Parathyroid adenoma (tissue), 2 donors: Measurements from ENCODE around the gene MAD1L1.

Experiments
- H2AFZ ChIP-seq: fragments of 300-600 bp; sonication (generic); one replicate; pipeline ENCODE4 v1.7.0; 2017; ENCODE audit warnings: antibody characterized with exemption, mild to moderate bottlenecking
- H3K27ac ChIP-seq: fragments of 300-600 bp; sonication (generic); one replicate; pipeline ENCODE4 v1.7.0; 2017
- H3K27me3 ChIP-seq: fragments of 300-600 bp; sonication (generic); one replicate; pipeline ENCODE4 v1.7.0; 2017; ENCODE audit warnings: low read length; ENCODE audit not compliant: control insufficient read depth, insufficient read depth
- H3K36me3 ChIP-seq: fragments of 300-600 bp; sonication (generic); one replicate; pipeline ENCODE4 v1.7.0; 2017; ENCODE audit warnings: low read length; ENCODE audit not compliant: control insufficient read depth, insufficient read depth
- H3K4me1 ChIP-seq: fragments of 300-600 bp; sonication (generic); one replicate; pipeline ENCODE4 v1.7.0; 2017; ENCODE audit warnings: control low read depth
- H3K4me2 ChIP-seq: fragments of 300-600 bp; sonication (generic); one replicate; pipeline ENCODE4 v1.7.0; 2017; ENCODE audit warnings: low read length
- H3K4me3 ChIP-seq: fragments of 300-600 bp; sonication (generic); one replicate; pipeline ENCODE4 v1.7.0; 2017; ENCODE audit warnings: low read depth, low read length
- H3K79me2 ChIP-seq: fragments of 300-600 bp; sonication (generic); one replicate; pipeline ENCODE4 v1.7.0; 2017; ENCODE audit warnings: control low read depth
- H3K9ac ChIP-seq: fragments of 300-600 bp; sonication (generic); one replicate; pipeline ENCODE4 v1.7.0; 2017; ENCODE audit warnings: mild to moderate bottlenecking
- H3K9me3 ChIP-seq: fragments of 300-600 bp; sonication (generic); one replicate; pipeline ENCODE4 v1.7.0; 2017; ENCODE audit warnings: low read length; ENCODE audit not compliant: control insufficient read depth
- CTCF ChIP-seq: fragments of 300-600 bp; sonication (generic); IDR thresholded peaks from one replicate; pipeline ENCODE4 v1.7.0; 2017; ENCODE audit warnings: antibody characterized with exemption, mild to moderate bottlenecking
- donor health status: primary hyperparathyroidism.

Gene MAD1L1

GRCh38 chr7:2154831-2155230, 77.9 kb downstream of the MAD1L1 start:
- Histone ChIP-seq H2AFZ (no peak overlapping the region), H3K27ac (no peak overlapping the region), H3K4me1 (no peaks in the 10 kb centered on the region), H3K4me3 (no peak overlapping the region), H3K9ac (no peak overlapping the region), H3K36me3 (no peaks in the 10 kb centered on the region), H3K79me2 (no peaks in the 10 kb centered on the region), H3K9me3 (no peaks in the 10 kb centered on the region), H3K4me2 (no peak overlapping the region), H3K27me3 (no peaks in the 10 kb centered on the region)
- no peak for TF ChIP-seq CTCF

- H3K4me1 ChIP-seq = no peaks in the 10 kb centered on the region
- no peak overlapping the region for H2AFZ ChIP-seq
- H3K4me2 ChIP-seq = no peak overlapping the region
- no peak overlapping the region for H3K27ac ChIP-seq
- no peak overlapping the region for H3K9ac ChIP-seq
- no peaks in the 10 kb centered on the region for H3K27me3 ChIP-seq
- H3K79me2 ChIP-seq = no peaks in the 10 kb centered on the region
- H3K36me3 ChIP-seq = no peaks in the 10 kb centered on the region
- TF ChIP-seq CTCF = no peak
- no peaks in the 10 kb centered on the region for H3K9me3 ChIP-seq
- H3K4me3 ChIP-seq = no peak overlapping the region
Measured at GRCh38 chr7:2154121-2154520, 78.6 kb downstream of the MAD1L1 start.

- Histone ChIP-seq H3K36me3 (no peaks in the 10 kb centered on the region), H3K4me3 (no peak overlapping the region), H3K27ac (no peak overlapping the region), H2AFZ (no peak overlapping the region), H3K27me3 (no peaks in the 10 kb centered on the region), H3K9me3 (no peaks in the 10 kb centered on the region), H3K9ac (no peak overlapping the region), H3K79me2 (no peaks in the 10 kb centered on the region), H3K4me1 (no peaks in the 10 kb centered on the region), H3K4me2 (no peak overlapping the region)
- TF ChIP-seq CTCF = no peak
Measured at GRCh38 chr7:2152646-2153045, 80.1 kb downstream of the MAD1L1 start.

GRCh38 chr7:2151801-2152612, 80.7 kb downstream of the MAD1L1 start:
- TF ChIP-seq CTCF = no peak

GRCh38 chr7:2151237-2151636, 81.5 kb downstream of the MAD1L1 start:
- H3K27me3 ChIP-seq = no peaks in the 10 kb centered on the region
- H3K9me3 ChIP-seq = no peaks in the 10 kb centered on the region
- no peak for TF ChIP-seq CTCF
- no peak overlapping the region for H2AFZ ChIP-seq
- no peaks in the 10 kb centered on the region for H3K4me1 ChIP-seq
- H3K27ac ChIP-seq = no peak overlapping the region
- no peak overlapping the region for H3K4me2 ChIP-seq
- no peaks in the 10 kb centered on the region for H3K79me2 ChIP-seq
- no peak overlapping the region for H3K4me3 ChIP-seq
- H3K36me3 ChIP-seq = no peaks in the 10 kb centered on the region
- H3K9ac ChIP-seq = no peak overlapping the region

More at GRCh38 chr7:2151801-2152612, 80.7 kb downstream of the MAD1L1 start:
- no peak overlapping the region for H3K27ac ChIP-seq
- H3K4me2 ChIP-seq = no peak overlapping the region
- H3K36me3 ChIP-seq = no peaks in the 10 kb centered on the region
- no peaks in the 10 kb centered on the region for H3K27me3 ChIP-seq
- H2AFZ ChIP-seq = no peak overlapping the region
- no peaks in the 10 kb centered on the region for H3K79me2 ChIP-seq
- H3K9me3 ChIP-seq = no peaks in the 10 kb centered on the region
- H3K4me3 ChIP-seq = no peak overlapping the region
- no peak overlapping the region for H3K9ac ChIP-seq
- H3K4me1 ChIP-seq = no peaks in the 10 kb centered on the region
